Stimulated activated CD4-positive, alpha-beta T cell treated with anti-CD3 and anti-CD28 coated beads, Interleukin-4, amount 100 ng/mL, for 24 hours (primary cell): ENCODE measurements around the gene PEX5.

Experiments used
- DNase-seq: peaks from one replicate; pipeline ENCODE4 v3.0.0-alpha.2; 2020

Gene PEX5

GRCh38 chr12:7189398-7190267, at the start of gene PEX5:
Gene PEX5 (plus strand): TSS chr12:7189686. CDS start chr12:7190378, 692 bp downstream.
- DNase-seq = peak; percentile 84

GRCh38 chr12:7141351-7142005, 48.0 kb upstream of the PEX5 start:
- no peak for DNase-seq

- peak; percentile 57 for DNase-seq
These were observed 47.3 kb upstream of the PEX5 start for GRCh38 chr12:7142056-7142644.

GRCh38 chr12:7142809-7143465, 46.5 kb upstream of the PEX5 start:
- no peak for DNase-seq

GRCh38 chr12:7143564-7143963, 45.9 kb upstream of the PEX5 start:
- no peak for DNase-seq

GRCh38 chr12:7144414-7145120, 44.9 kb upstream of the PEX5 start:
- DNase-seq = no peak

GRCh38 chr12:7145671-7146070, 43.8 kb upstream of the PEX5 start:
- no peak for DNase-seq

GRCh38 chr12:7146228-7146627, 43.3 kb upstream of the PEX5 start:
- DNase-seq = no peak

GRCh38 chr12:7146906-7147305, 42.6 kb upstream of the PEX5 start:
- DNase-seq = no peak

- no peak for DNase-seq
These were observed 39.1 kb upstream of the PEX5 start for GRCh38 chr12:7150356-7150755.

GRCh38 chr12:7150841-7151240, 38.6 kb upstream of the PEX5 start:
- DNase-seq = no peak

- DNase-seq = no peak
These were observed 38.0 kb upstream of the PEX5 start for GRCh38 chr12:7151532-7151931.

- no peak for DNase-seq
These were observed 36.7 kb upstream of the PEX5 start for GRCh38 chr12:7152818-7153217.

GRCh38 chr12:7154042-7154441, 35.4 kb upstream of the PEX5 start:
- no peak for DNase-seq

GRCh38 chr12:7154901-7155470, 34.5 kb upstream of the PEX5 start:
- no peak for DNase-seq

GRCh38 chr12:7155471-7156034, 33.9 kb upstream of the PEX5 start:
- DNase-seq = no peak

GRCh38 chr12:7156259-7157197, 33.0 kb upstream of the PEX5 start:
- no peak for DNase-seq

GRCh38 chr12:7157391-7157790, 32.1 kb upstream of the PEX5 start:
- DNase-seq = no peak

GRCh38 chr12:7158781-7159609, 30.5 kb upstream of the PEX5 start:
- no peak for DNase-seq

- DNase-seq = no peak
These were observed 29.3 kb upstream of the PEX5 start for GRCh38 chr12:7160183-7160582.
